CD4-positive, alpha-beta T cell treated with Interleukin-17A for 4 hours (primary cell): ENCODE results near the gene SOBP.

Experiments
- DNase-seq: peaks from one replicate; pipeline ENCODE4 v3.0.0-alpha.2; 2020; ENCODE audit warnings: mixed read lengths

SOBP gene

DNA sequence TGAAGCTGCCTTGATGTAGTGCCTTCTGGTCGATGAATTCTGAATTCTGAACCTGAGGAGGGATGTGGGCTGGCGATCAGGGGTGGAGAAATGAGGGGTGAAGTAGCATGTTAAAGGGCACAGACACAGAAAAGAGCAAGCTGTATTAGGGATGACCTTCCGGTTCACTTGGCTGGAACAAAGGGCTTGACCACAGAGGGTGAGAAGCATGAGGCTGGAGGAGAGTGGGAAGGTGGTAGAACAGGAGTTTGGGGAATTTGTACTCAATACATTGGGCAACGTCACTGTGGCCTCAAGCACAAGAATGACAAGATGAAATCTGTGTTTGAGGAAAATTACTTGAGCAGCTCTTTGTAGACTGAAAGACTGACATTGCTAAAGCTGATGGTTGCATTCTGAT is 155.8 kb downstream of the SOBP start:
- no peak for DNase-seq

DNA sequence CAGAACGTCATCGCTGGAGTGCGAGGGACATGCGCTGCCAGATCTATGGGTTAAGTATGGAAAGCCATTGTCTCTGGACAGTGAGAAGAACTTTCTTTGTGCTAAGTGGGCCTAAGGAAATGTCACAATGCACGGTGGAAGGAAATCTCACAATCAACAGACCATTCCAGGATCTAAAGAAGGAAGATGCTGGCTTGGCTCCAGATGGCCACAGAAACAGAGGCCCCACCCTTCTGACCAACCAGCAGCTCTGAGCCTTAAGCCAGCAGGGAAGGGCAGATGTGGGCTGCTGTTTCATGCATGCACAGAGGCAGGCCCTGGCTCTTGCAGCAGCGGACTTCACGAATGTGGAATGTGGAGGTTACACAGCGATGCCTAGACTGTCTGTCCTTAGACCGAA is 156.3 kb downstream of the SOBP start:
- no peak for DNase-seq

DNA sequence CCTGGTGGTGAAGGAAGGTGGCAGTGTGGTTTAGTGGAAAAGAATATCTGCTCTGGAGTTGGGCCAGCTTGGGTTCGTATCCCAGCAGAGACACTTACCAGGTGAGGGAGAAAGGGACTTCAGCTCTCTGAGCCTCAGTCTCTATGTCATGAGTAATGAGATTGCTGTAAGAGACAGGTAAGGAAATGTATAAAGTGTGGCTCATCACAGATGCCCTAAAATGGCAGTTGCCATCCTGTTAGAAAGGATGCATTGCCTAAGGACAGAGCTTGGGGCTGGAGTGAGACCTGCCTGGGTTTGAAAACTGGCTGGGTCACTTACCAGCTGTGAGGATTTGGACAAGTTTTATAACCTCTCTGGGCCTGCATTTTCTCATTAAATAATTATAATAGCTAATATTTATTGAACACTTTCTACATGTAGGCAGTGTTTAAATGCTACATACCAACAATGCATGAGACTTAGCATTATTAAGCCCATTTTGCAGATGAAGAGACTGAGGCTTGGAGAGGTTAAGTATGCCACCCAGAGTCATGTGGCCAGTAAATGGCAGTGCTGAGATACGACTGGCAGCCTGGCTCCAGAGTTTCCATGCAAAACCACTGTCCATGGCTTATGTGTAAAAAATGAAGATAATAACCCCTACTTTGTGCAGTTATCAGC is 157.0 kb downstream of the SOBP start:
- no peak for DNase-seq

DNA sequence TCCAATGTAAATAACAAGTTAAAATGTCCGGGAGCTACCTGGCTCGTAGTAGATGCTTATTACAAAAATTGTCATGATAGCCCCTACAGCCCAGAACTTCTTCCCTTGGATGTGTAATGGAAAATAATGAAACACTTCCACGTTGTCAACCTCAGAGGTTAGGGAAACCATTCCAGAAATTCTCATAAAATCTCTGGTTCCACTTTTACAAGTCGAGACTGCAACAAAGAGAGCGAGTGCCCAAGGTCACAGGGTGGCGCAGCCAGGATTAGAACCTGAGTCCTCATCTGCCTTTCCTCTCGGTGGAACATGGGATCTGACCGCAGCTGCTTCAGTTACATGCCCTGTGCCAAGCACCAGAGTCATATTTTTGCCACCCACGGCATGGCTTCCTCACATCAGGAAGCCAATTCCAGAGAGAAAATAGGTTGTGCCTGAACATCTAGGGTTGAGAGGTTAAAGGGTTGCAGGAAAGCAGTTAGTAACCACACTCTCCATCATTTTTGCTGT is 157.6 kb downstream of the SOBP start:
- DNase-seq: no peak

DNA sequence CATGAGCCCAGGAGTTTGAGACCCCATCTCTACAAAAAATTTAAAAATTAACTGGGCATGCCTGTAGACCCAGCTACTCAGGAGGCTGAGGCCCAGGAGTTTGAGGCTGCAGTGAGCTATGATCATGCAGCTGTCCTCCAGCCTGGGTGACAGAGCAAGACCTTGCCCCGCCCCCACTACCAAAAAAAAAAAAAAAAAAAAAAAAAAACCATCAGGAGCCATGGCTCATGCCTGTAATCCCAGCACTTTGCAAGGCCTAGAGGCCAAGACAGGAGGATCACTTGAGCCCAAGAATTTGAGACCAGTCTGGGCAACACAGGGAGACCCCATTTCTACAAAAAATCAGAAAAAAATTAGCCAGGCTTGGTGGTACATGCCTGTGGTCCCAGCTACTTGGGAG is 159.1 kb downstream of the SOBP start:
- no peak for DNase-seq

DNA sequence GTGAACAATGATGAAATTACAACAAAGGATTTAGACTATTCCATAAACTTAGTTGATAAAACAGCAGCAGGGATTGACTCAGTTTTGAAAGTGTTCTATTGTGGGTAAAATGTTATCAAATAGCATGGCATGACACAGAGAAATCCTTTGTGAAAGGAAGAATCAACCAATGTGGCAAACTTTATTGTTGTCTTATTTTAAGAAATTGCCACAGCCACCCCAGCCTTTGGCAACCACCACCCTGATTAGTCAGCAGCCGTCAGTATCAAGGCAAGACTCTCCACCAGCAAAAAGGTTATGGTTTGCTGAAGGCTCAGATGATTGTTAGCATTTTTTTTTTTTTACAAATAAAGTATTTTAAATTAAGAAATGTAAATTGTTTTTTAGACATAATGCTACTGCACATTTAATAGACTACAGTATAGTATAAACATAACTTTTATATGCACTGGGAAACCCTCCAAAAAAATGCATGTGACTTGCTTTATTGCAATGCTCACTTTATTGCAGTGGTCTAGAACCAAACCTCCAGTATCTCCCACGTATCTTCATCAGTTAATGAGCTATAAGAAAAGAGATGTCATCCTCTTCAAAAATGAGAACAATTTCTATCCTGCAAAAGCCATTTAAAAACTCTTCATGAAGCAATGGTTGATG is 162.7 kb downstream of the SOBP start:
- no peak for DNase-seq

DNA sequence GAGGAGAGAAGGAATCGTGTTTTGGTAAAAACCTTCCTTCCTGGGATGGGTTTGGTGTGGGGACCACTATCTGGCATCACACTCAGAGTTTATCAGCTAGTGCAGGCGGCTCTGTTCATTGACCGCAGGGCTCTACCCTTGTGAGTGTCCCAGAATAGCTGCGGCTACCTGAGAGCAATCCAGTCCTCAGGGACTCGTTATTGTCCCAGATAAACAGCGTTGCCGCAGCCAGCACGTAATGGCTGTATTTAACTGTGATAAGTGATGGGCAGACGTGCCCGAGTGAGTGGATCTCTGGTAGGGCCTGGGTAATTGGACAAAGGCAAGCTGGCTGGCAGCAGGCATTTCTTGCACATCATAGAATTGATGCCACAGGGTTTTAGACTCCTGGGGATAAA is 163.3 kb downstream of the SOBP start:
- no peak for DNase-seq

DNA sequence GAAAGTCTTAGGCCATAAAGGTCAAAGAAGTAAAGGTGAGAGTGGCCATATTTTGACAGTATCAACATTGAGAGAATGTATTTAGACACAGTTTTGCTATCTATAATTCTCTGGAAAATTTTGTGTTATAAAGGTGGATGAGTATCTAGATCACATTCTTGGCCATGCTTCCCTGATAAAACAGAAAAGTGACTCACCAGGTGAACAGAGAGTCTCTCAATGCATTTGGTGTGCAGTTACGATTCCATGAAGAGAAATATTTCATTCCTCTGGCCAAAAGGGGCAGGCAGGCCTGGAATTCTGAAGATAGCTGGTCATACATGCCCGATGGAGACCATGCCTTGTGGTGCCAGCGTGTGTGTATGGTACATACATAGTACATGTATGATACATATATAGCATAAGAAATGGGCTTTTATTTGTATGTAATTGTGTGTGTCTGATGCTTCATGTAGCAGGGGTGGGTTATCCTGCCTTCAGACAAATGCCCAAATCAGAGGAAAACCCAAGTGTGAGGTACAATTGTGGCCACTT is 164.0 kb downstream of the SOBP start:
- DNase-seq: no peak

DNA sequence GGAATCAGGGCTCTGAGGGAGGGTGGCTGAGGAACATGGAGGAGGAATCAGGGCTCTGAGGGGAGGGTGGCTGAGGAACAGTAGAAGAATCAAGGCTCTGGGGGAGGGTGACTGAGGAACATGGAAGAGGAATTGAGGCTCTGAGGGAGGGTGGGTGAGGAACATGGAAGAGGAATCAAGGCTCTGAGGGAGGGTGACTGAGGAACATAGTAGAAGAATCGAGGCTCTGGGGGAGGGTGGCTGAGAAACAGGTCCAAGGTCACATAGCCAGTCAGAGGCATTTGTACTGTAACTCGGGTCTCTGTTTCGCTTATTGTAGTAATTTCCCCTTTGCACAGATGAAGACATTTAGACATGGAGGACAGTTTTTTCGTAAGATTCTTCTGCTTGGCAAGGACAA is 164.8 kb downstream of the SOBP start:
- DNase-seq: no peak

DNA sequence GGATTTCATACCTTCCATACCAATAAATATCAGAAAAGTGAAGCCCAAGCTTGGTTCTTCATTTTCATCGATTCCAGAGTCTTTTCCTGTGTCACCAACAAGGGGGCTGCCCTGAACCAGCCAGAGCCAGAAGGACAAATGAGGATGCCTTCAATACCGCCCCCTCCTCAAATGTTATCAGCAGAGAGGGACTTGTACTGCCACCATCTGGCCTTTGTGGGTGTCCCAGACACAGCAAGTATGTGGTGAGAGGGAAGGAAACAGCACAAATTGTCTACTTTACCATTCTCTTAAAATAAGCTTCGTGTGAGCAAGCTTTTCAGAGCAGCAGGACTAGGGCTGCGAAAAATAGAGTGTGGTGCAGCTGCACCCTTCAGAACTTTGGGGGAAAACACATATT is 165.3 kb downstream of the SOBP start:
- no peak for DNase-seq

DNA sequence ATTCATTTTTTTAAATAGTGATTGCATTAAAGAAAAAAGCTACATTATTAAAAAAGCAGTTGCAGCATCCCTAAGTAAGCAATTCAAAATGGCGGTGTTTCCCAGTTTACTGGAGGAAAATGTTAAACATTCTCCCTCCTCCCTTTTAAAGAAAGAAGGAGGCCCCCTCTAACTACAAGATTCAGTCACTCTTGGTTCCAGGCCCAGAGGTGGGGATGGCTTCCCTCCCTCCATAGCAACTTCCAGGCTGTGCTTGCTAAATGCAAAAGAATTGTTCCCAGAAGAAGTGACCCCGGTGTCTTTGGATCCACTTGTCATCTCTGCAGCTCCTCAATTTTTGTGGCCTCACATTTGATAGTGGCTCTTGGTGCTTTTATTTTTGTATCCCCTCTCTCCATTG is 165.9 kb downstream of the SOBP start:
- DNase-seq: no peak

DNA sequence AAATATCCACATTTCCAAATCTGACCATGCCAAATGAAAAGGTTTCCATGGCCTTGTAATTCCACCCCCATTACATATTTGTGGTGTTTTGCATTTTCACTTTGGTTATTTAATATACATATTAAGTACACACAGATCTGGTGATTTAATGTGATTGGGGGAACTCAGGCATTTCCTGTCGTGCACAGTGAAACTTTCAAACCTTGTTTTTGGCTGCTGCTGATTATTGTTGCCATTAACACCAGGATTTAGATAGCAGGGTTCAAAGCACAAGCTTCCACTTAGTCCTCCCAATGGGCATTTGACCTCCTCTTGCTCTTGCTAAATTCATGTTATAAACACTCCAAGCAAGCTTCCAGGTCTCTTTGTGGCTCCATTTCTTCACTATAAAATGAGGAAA is 166.5 kb downstream of the SOBP start:
- no peak for DNase-seq

DNA sequence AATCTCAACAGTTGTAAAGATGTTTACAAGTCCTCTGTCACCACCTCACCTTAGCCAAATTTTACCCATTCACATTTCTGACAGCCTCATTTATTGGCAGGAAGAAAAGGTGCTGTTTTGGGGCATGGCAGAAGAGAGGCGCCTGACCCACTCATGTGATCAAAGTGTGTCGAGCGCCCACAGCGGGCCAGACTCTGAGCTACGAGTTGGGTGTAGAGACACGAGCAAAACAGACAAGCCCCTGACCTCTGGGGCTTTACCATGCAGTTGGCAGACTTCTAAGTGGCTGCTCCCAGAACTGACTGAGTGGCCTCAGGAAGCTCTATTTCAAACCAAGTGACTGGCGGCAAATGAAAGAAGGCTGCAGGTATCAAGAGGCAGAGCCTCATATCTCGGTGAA is 167.0 kb downstream of the SOBP start:
- no peak for DNase-seq

DNA sequence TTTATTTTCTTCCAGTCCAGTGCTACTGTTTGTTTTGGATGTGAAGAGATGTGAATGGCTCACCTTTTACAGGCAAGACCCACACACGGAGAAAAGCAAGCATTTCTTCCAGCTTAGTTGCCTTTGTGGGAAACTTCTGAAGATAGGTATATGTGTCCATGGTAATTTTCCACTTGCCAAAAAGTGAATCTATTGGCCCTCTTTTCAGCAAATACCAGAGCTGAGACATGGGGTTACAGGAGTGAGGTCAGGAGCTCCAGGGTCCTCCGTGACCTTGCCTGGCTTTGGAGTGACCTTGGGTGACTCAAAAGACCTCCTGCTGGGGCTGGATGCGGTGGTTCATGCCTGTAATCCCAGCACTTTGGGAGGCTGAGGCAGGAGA is 167.4 kb downstream of the SOBP start:
- no peak for DNase-seq

DNA sequence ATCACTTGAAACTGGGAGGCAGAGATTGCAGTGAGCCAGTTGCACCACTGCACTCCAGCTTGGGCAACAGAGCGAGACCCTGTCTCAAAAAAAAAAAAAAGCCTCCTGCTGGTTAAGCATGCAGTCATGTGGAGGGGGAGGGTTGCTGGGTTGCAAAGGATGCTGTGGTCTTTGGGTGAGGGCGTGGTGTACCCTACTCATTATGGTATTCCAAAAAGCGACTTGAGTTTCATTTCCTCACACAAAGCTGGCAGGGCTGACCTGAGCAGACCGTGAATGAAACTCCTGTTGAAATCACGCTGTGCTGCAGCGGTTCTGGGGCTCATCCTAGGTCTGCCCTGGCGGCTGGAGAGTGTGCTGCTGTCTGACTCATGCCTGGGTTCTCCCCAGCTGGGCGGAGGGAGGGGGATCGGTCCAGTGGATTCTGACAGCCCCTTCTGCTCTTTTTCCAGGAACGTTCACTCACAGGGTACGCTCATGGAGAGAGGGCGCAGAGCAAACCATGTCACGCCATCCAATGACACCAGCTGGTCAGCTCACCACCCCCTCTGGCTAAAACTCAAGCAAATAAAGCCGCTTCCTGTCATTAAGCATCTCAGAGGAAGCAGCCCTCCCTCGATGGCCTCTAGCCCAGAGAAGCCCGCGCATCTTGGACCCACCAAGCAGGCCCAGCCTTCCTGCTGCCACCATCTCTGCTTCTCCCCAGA is 168.0 kb downstream of the SOBP start:
- DNase-seq: peak; percentile 51

DNA sequence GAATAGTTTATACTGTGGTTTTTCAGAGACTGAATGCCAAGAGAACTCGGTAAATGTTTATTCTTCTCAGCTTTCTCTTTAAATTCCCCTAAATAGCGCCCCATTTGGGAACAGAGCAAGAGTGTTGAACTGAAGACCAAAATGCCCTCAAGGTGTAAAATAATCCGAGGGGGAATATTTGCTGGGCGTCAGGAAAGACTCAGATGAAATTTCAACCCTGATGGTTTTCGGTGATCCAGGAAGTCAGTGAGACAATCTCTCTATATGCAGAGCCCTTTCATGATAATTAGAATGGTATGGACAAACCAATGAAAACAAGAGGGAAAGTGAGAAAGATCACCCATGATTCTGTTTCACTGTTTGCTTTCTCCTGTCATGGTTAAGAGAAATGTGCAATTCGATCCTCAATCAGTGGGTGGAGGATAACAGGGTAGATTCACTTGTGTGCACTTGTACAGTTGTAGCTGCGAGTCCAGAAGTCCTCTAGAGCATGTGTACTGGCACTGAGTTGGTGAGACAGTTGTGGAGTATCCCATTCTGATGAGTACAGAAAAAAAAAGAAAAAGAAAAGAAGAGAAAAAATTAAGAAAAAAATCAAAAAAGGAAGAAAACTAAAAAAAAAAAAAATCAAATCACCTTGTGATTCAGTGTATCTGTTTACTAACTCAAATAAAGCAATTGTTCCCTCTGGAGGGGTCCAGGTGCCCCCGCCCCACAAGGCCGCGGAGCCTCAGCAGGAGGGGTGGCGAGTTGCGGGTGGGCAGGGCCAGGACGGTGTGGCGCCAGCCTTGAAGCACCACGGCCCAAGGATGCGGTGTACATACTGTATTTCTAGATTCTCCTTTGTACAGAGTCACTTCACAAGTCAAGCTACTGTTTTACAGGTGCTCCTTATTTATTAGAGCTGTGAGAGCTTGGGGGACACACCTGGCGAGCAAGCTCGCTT is 169.3 kb downstream of the SOBP start:
- no peak for DNase-seq

DNA sequence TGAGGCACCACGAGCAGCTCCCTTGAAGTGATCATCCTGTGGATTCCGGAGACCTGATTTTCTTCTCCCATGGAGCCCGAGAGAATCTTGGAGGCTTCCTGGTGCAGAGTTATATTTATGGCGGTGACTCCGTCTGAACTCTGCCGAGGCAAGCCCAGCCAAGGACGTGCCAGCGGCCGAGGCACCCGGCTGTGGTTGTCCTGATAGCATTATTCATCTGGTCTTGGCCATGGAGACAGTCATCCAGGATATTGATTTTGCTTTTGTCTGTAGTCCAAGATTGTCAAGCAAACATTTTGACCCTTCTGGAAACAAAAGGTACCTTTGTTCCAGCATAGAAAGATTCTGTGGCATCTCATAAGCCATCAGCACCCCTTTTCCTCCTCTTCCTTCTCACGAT is 170.9 kb downstream of the SOBP start:
- no peak for DNase-seq

DNA sequence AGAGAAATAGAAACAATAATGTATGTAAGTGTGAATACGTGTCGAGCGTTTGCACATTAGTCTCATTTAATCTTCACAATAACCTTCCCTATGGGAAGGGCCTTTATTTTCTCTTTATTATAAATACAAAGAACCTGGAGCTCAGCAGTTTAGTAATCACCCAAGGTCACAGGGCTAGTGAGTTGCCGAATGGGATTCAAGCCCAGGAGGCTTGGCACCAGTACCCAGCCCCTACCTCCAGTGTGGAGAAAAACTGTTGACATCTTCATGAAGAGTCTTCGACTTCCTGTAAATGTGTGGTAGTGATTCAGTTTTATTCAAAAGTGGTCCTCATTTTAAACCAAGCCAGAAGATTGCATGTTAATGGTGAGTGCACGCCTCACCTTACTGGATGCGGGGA is 171.4 kb downstream of the SOBP start:
- no peak for DNase-seq

DNA sequence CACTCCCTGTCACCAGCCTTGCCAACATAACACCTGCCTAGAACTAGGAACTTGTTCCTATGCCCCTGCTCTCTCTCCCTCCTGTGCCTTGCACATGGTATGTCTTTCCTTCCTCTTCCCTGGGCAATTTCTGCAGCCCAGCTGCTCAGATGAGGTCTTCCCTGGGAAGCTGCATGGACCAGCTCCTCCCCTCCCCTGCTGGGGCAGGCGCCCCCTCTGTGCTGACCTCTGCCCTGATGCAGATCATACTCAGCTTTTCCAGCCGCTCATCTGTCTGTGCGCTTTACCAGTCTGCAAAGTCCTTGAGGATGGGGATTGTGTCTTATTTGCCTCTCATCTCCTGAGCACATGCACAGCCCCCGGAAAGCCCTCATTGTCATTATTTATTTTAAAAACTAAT is 172.4 kb downstream of the SOBP start:
- DNase-seq: no peak

DNA sequence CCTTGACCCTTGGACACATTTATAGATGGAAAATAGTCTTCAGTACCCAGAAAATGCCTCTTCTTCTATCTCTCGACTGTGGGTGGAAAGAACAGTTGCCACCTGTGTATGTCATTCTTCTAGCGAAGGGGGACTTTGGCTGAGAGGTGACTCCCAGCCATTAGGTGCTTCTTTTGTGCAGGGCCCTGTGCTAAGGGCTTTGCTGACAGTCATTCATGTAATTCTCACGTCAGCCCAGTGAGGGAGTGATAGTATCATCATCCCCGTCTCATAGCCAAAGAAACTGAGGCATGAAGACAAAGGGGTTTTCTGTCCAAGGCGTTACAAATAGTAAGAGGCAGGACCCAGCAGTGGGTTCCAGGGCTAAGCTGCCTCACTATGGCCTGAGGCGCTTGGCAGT is 173.4 kb downstream of the SOBP start:
- no peak for DNase-seq

DNA sequence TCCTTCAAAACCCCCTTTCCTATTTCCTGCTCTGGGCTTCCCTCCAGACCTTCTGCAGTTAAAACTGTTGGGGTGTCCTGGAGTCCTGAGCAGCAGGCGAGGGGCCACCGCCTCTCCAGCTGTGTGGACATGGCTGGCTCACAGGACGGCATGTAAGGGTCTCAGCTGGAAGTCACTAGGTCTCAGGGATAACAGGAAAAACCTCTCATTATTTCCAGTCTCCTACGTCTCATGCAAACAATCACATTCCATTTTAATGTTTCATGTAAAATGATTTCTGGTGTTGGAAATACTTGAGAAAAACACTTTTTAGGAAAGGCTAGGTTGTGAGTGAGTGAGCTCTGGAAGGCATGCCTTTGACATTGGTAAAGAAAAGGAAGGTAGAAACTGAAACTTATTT is 175.5 kb downstream of the SOBP start:
- DNase-seq: no peak

DNA sequence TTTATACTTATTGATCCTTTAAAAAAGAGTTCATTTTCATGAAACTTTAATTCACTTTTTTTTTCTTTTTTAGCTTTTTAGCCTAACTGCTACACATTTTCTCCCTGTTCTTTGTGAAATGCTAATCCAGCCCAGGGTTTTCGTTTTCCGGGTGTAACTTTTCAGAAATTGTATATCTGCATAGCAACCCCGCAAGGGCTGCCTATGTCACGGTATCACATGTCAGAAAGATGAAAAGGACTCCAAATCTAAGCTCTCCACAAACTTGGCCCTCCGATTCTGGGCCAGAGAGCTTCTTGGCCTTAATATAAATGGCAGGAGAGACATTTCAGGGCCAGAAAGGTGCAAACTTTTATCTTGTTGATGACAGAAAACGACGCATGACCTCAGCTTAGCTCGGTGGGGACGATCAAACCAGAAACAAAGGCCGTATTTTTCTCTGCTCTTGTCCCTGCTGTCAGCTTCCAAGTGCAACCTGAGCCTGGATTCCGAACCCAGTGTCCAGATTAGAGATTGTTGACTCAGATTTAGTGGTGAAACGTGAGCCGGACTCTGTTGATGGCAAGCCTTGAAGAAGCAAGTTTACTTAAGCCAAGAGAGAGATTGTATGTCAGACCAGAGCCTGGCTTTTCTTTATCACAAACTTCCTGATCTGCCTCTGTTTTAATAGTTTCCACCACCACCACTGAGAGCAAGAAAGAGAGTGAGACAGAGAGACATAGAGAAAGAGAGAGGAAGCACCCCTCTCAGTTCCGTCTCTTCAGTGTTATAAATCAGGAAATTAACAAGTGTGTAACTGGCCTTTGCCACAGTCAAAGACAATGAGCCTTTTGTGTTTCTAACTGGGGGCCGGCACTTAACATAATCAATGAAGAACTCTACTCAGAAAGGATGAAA is 176.4 kb downstream of the SOBP start:
- no peak for DNase-seq
